ENCODE measurements around the gene SPECC1. TPM values are rescaled to one million over a fixed set of nuclear protein-coding genes. Genes with fewer than 3 reads are reported as not detected.
"Not testable (repeated sequence)": the region's sequence is repeated elsewhere in the genome, so short reads cannot be mapped to it uniquely, and the experiment has no call there.

The SPECC1 gene
- total RNA-seq, 1 experiment from 2014 or later: 103 TPM

DNA sequence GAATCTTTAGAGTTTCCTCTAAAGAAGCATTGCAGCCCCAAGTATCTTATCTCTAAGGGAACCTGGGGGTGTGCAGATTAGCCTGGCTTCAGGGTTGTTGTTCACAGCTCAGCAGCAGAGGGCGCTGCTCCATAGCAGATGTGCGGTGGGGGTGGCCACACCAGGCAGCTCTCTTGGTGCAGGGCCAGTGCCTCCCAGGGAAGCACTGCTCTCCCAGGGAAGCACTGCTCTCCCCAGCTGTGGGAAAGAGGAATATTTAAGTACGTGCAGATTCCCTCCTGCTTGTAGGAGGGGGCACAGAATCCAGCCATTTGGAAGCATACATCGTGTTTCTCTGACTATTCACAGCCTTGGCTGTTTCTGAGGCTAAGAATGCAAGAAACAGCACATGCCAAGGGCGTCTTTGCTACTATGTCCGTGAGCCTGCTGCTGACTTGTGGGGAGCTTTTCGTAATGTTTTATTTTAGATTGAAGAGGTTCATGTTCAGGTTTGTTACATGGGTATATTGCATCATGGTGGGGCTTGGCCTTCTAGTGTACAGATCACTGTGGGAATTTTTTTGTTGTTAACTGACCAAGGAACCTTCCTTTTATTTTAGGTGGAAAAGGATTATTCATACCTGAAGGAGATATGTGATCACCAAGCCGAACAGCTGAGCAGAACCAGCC is 217.8 kb downstream of the SPECC1 start:
- Mint-ChIP-seq H3K36me3 (peaks cover 32% of the 10 kb centered on the region), H3K4me3 (no peak overlapping the region), H3K9me3 (no peaks in the 10 kb centered on the region), H3K4me1 (peaks cover 68% of the 10 kb centered on the region), H3K27me3 (ENCODE audit: low read depth) (no peaks in the 10 kb centered on the region), H3K27ac (peak overlapping the region; percentile 28)
- ATAC-seq: peak; percentile 96
- POLR2A ChIA-PET: interaction anchor here (1.3 kb wide), 1 partner anchor 70 kb away, joined by 3 read pairs; no protein-coding TSS in a partner anchor
- CTCF ChIA-PET: interaction anchor here (0.5 to 2.1 kb wide), 37 partner anchors 9 to 1327 kb away, joined by 3 to 15 read pairs (median 4); partner anchors contain the start of gene AKAP10
- DNase-seq (ENCODE audit: low spot score): peak; percentile 91
- TF ChIP-seq, protein P1, sequence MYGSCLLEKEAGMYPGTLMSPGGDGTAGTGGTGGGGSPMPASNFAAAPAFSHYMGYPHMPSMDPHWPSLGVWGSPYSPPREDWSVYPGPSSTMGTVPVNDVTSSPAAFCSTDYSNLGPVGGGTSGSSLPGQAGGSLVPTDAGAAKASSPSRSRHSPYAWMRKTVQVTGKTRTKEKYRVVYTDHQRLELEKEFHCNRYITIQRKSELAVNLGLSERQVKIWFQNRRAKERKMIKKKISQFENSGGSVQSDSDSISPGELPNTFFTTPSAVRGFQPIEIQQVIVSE (CRISPR knock-in tag; IDR thresholded peaks at IDR 0.05; ENCODE audit: borderline replicate concordance): no peak
- TF ChIP-seq, protein P2, sequence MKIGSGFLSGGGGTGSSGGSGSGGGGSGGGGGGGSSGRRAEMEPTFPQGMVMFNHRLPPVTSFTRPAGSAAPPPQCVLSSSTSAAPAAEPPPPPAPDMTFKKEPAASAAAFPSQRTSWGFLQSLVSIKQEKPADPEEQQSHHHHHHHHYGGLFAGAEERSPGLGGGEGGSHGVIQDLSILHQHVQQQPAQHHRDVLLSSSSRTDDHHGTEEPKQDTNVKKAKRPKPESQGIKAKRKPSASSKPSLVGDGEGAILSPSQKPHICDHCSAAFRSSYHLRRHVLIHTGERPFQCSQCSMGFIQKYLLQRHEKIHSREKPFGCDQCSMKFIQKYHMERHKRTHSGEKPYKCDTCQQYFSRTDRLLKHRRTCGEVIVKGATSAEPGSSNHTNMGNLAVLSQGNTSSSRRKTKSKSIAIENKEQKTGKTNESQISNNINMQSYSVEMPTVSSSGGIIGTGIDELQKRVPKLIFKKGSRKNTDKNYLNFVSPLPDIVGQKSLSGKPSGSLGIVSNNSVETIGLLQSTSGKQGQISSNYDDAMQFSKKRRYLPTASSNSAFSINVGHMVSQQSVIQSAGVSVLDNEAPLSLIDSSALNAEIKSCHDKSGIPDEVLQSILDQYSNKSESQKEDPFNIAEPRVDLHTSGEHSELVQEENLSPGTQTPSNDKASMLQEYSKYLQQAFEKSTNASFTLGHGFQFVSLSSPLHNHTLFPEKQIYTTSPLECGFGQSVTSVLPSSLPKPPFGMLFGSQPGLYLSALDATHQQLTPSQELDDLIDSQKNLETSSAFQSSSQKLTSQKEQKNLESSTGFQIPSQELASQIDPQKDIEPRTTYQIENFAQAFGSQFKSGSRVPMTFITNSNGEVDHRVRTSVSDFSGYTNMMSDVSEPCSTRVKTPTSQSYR (CRISPR knock-in tag; IDR thresholded peaks at IDR 0.05): no peak
- TF ChIP-seq ZNF423 (CRISPR knock-in tag; IDR thresholded peaks at IDR 0.05) (no peak), ELF4 (CRISPR knock-in tag; IDR thresholded peaks at IDR 0.05; ENCODE audit: low read depth) (no peak), FOXP1 (CRISPR knock-in tag; IDR thresholded peaks at IDR 0.05; ENCODE audit: borderline replicate concordance) (0 out of 2 replicates have a peak, but pooled peaks have one; percentile 20), SP1 (CRISPR knock-in tag; conservative IDR thresholded peaks at IDR 0.05) (no peak), ZNF263 (CRISPR knock-in tag; IDR thresholded peaks at IDR 0.05; ENCODE audit: low read depth) (no peak), FOXK1 (CRISPR knock-in tag; IDR thresholded peaks at IDR 0.05) (0 out of 2 replicates have a peak, but pooled peaks have one; percentile 41), MYBL2 (CRISPR knock-in tag; IDR thresholded peaks at IDR 0.05) (no peak)
- TF ChIP-seq, protein P3, sequence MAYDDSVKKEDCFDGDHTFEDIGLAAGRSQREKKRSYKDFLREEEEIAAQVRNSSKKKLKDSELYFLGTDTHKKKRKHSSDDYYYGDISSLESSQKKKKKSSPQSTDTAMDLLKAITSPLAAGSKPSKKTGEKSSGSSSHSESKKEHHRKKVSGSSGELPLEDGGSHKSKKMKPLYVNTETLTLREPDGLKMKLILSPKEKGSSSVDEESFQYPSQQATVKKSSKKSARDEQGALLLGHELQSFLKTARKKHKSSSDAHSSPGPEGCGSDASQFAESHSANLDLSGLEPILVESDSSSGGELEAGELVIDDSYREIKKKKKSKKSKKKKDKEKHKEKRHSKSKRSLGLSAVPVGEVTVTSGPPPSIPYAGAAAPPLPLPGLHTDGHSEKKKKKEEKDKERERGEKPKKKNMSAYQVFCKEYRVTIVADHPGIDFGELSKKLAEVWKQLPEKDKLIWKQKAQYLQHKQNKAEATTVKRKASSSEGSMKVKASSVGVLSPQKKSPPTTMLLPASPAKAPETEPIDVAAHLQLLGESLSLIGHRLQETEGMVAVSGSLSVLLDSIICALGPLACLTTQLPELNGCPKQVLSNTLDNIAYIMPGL (CRISPR knock-in tag; IDR thresholded peaks at IDR 0.05): peak; percentile 71; the same call in 1 of the 2 replicates
- TF ChIP-seq, protein P4, sequence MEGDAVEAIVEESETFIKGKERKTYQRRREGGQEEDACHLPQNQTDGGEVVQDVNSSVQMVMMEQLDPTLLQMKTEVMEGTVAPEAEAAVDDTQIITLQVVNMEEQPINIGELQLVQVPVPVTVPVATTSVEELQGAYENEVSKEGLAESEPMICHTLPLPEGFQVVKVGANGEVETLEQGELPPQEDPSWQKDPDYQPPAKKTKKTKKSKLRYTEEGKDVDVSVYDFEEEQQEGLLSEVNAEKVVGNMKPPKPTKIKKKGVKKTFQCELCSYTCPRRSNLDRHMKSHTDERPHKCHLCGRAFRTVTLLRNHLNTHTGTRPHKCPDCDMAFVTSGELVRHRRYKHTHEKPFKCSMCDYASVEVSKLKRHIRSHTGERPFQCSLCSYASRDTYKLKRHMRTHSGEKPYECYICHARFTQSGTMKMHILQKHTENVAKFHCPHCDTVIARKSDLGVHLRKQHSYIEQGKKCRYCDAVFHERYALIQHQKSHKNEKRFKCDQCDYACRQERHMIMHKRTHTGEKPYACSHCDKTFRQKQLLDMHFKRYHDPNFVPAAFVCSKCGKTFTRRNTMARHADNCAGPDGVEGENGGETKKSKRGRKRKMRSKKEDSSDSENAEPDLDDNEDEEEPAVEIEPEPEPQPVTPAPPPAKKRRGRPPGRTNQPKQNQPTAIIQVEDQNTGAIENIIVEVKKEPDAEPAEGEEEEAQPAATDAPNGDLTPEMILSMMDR (IDR thresholded peaks at IDR 0.05): peak; percentile 92
- TF ChIP-seq, protein P5, sequence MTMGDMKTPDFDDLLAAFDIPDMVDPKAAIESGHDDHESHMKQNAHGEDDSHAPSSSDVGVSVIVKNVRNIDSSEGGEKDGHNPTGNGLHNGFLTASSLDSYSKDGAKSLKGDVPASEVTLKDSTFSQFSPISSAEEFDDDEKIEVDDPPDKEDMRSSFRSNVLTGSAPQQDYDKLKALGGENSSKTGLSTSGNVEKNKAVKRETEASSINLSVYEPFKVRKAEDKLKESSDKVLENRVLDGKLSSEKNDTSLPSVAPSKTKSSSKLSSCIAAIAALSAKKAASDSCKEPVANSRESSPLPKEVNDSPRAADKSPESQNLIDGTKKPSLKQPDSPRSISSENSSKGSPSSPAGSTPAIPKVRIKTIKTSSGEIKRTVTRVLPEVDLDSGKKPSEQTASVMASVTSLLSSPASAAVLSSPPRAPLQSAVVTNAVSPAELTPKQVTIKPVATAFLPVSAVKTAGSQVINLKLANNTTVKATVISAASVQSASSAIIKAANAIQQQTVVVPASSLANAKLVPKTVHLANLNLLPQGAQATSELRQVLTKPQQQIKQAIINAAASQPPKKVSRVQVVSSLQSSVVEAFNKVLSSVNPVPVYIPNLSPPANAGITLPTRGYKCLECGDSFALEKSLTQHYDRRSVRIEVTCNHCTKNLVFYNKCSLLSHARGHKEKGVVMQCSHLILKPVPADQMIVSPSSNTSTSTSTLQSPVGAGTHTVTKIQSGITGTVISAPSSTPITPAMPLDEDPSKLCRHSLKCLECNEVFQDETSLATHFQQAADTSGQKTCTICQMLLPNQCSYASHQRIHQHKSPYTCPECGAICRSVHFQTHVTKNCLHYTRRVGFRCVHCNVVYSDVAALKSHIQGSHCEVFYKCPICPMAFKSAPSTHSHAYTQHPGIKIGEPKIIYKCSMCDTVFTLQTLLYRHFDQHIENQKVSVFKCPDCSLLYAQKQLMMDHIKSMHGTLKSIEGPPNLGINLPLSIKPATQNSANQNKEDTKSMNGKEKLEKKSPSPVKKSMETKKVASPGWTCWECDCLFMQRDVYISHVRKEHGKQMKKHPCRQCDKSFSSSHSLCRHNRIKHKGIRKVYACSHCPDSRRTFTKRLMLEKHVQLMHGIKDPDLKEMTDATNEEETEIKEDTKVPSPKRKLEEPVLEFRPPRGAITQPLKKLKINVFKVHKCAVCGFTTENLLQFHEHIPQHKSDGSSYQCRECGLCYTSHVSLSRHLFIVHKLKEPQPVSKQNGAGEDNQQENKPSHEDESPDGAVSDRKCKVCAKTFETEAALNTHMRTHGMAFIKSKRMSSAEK (CRISPR knock-in tag; IDR thresholded peaks at IDR 0.05; ENCODE audit: borderline replicate concordance): no peak

DNA sequence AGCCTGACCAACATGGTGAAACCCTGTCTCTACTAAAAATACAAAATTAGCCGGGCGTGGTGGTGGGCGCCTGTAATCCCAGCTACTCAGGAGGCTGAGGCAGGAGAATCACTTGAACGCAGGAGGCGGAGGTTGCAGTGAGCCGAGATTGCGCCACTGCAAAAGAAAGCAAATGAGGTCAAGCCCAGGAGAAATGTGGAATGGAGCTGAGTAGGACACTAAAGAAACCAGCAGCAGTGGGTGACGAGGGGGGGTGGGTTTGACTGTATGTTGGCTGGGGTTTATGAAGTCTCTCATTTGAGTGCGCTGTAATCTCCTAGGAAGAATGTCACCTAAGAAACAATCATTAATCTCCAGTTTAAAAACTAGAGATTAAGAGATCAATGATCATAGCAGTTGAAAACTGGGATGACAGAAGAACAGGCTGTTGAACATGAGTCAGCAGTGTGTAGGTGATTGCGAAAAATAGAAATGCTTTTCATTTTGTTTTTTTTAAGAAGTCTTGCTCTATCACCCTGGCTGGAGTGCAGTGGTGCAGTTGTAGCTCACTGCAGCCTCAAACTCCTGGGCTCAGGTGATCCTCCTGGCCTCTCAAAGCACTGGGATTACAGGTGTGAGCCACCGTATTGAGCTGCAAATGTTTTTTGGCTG is 218.7 kb downstream of the SPECC1 start:
- CTCF ChIA-PET: interaction anchor here (0.6 to 2.1 kb wide), 11 partner anchors 11 to 250 kb away, joined by 3 to 15 read pairs (median 5); partner anchors contain the start of gene AKAP10
- not testable (repeated sequence) for H3K4me3 Mint-ChIP-seq; H3K9me3 Mint-ChIP-seq; H3K27ac Mint-ChIP-seq; ATAC-seq; DNase-seq (ENCODE audit: low spot score); H3K27me3 Mint-ChIP-seq (ENCODE audit: low read depth)
- Mint-ChIP-seq H3K36me3 (peaks cover 41% of the 10 kb centered on the region), H3K4me1 (peaks cover 61% of the 10 kb centered on the region)
- POLR2A ChIA-PET: interaction anchor here (1.3 kb wide), 1 partner anchor 71 kb away, joined by 3 read pairs; no protein-coding TSS in a partner anchor
